ENCODE measurements around the gene ATP12A.

The ATP12A gene

GRCh38 chr13:24661713-24662112 is 18.5 kb upstream of the ATP12A start:
- no peak for TF ChIP-seq REST (IDR thresholded peaks at IDR 0.05; ENCODE audit: insufficient read depth in 1 of 2, low read depth in 2 of 2, low read length in 2 of 2)
- no peak for TF ChIP-seq SIN3A (IDR thresholded peaks at IDR 0.05; ENCODE audit: borderline replicate concordance, insufficient read depth, low read length)
- TF ChIP-seq FOXP2 (optimal IDR thresholded peaks at IDR 0.05; ENCODE audit: borderline replicate concordance, extremely low read depth, extremely low read length, insufficient read depth): no peak
- no peak for TF ChIP-seq POLR2AphosphoS5 (IDR thresholded peaks at IDR 0.05; ENCODE audit: low read depth, low read length)
- TF ChIP-seq TAF1 (IDR thresholded peaks at IDR 0.05; ENCODE audit: borderline replicate concordance, insufficient read depth, low read length): no peak

- TF ChIP-seq POLR2AphosphoS5 (IDR thresholded peaks at IDR 0.05; ENCODE audit: low read depth, low read length) (no peak), FOXP2 (optimal IDR thresholded peaks at IDR 0.05; ENCODE audit: borderline replicate concordance, extremely low read depth, extremely low read length, insufficient read depth) (no peak), SIN3A (IDR thresholded peaks at IDR 0.05; ENCODE audit: borderline replicate concordance, insufficient read depth, low read length) (no peak), TAF1 (IDR thresholded peaks at IDR 0.05; ENCODE audit: borderline replicate concordance, insufficient read depth, low read length) (no peak), REST (IDR thresholded peaks at IDR 0.05; ENCODE audit: insufficient read depth in 1 of 2, low read depth in 2 of 2, low read length in 2 of 2) (no peak)
These were observed 17.8 kb upstream of the ATP12A start for GRCh38 chr13:24662195-24663088.

GRCh38 chr13:24663089-24663395 is 17.2 kb upstream of the ATP12A start:
- TF ChIP-seq REST (IDR thresholded peaks at IDR 0.05; ENCODE audit: insufficient read depth in 1 of 2, low read depth in 2 of 2, low read length in 2 of 2) (no peak), FOXP2 (optimal IDR thresholded peaks at IDR 0.05; ENCODE audit: borderline replicate concordance, extremely low read depth, extremely low read length, insufficient read depth) (no peak), POLR2AphosphoS5 (IDR thresholded peaks at IDR 0.05; ENCODE audit: low read depth, low read length) (no peak), SIN3A (IDR thresholded peaks at IDR 0.05; ENCODE audit: borderline replicate concordance, insufficient read depth, low read length) (no peak), TAF1 (IDR thresholded peaks at IDR 0.05; ENCODE audit: borderline replicate concordance, insufficient read depth, low read length) (no peak)

- TF ChIP-seq FOXP2 (optimal IDR thresholded peaks at IDR 0.05; ENCODE audit: borderline replicate concordance, extremely low read depth, extremely low read length, insufficient read depth): no peak
- no peak for TF ChIP-seq REST (IDR thresholded peaks at IDR 0.05; ENCODE audit: insufficient read depth in 1 of 2, low read depth in 2 of 2, low read length in 2 of 2)
- no peak for TF ChIP-seq POLR2AphosphoS5 (IDR thresholded peaks at IDR 0.05; ENCODE audit: low read depth, low read length)
- TF ChIP-seq SIN3A (IDR thresholded peaks at IDR 0.05; ENCODE audit: borderline replicate concordance, insufficient read depth, low read length): no peak
- TF ChIP-seq TAF1 (IDR thresholded peaks at IDR 0.05; ENCODE audit: borderline replicate concordance, insufficient read depth, low read length): no peak
These were observed 16.6 kb upstream of the ATP12A start for GRCh38 chr13:24663586-24663985.

Measured in PFSK-1 (cell line).